ENCODE data around the gene ENTHD1.

DNA sequence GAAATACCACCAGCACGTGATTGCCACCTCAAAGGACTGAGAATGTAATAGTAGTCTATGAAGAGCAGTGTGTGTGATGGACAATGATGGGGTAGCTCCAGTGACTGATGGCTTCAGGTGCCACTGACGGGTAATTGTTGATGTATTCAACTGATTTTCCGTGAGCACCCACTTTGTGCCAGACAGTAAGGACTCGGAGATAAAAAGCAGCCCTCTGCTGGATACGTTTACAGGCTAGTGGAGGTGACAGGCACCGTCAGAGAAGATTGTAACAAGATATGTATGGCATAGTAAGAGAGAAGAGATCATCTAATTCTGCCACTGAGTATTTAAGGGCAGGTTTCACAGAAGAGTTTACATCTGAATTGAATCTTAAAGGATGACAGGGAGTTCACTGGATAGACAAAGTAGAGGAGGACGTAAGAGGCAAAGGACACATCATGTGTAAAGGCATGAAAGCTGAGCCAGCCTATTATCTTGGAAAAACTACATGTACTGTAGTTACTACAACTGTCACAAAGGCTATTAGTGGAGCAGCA, 1.1 kb upstream of the ENTHD1 start:
- TF ChIP-seq, protein P1, sequence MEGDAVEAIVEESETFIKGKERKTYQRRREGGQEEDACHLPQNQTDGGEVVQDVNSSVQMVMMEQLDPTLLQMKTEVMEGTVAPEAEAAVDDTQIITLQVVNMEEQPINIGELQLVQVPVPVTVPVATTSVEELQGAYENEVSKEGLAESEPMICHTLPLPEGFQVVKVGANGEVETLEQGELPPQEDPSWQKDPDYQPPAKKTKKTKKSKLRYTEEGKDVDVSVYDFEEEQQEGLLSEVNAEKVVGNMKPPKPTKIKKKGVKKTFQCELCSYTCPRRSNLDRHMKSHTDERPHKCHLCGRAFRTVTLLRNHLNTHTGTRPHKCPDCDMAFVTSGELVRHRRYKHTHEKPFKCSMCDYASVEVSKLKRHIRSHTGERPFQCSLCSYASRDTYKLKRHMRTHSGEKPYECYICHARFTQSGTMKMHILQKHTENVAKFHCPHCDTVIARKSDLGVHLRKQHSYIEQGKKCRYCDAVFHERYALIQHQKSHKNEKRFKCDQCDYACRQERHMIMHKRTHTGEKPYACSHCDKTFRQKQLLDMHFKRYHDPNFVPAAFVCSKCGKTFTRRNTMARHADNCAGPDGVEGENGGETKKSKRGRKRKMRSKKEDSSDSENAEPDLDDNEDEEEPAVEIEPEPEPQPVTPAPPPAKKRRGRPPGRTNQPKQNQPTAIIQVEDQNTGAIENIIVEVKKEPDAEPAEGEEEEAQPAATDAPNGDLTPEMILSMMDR (IDR thresholded peaks at IDR 0.05) = no peak
- no peak for TF ChIP-seq EP300 (IDR thresholded peaks at IDR 0.05)

Data from suprapubic skin (tissue), 3 donors.